HG03432 (cell line): ENCODE results near the gene CFAP74.

Source experiments
- ATAC-seq: cut with Tn5 transposase; IDR thresholded peaks from one replicate; pipeline ENCODE4 v1.9.1; 2021; ENCODE audit warnings: mild to moderate bottlenecking, moderate library complexity; ENCODE audit not compliant: unreplicated experiment

Gene CFAP74

DNA sequence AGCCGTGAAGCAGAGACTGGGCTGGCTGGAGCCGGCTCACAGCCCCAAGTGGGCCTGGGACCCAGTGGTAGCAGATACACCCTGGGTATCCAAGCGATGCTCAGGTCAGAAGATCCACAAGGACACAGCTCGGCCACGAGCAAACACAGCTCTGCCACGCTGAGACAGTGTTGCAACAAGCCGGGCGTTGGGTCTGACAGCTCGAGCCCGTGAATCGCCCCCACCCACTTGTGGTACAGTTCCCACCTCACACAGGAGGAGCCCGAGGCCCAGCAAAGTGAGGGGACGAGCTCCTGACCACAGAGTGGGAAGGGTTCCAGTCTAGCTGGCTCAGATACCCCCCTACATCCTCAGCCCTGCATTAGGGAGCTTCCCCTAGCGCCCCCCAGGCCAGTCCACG is 37.7 kb upstream of the CFAP74 start:
- ATAC-seq: no peak

DNA sequence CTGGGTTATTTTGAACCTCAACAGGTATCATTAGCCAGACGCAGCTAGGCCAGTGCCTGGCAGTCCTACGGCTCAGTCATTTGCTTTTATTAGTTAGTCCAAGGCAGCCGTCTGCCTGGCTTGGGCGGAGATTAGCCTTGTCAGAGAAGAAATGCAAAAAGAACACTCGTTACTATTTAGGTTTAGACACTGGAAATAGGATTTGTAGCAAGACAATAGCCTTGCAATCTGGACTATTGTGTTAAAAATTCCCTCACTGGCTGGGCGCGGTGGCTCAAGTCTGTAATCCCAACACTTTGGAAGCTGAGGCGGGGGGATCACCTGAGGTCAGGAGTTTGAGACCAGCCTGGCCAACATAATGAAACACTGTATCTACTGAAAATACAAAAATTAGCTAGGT is 35.7 kb upstream of the CFAP74 start:
- no peak for ATAC-seq

DNA sequence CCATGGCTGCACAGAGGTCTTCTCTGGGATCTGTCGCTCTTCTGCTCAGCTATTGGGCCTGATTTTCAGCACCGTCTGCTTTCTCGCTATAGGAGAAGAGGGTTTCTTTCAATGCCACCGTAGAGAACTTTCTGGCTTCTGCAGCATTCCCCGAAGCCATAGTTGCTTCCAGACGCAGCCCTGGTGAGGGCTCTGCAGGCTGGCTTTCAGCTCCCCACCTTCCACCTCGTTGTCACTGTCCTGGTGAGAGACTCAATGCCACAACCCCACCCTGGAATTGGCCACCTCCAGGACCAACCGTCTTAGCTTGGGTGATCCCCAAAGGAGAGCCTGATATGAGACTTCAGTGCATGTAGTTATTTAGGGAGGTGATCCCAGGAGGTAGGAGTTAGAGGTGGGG is 34.6 kb upstream of the CFAP74 start:
- ATAC-seq: no peak

DNA sequence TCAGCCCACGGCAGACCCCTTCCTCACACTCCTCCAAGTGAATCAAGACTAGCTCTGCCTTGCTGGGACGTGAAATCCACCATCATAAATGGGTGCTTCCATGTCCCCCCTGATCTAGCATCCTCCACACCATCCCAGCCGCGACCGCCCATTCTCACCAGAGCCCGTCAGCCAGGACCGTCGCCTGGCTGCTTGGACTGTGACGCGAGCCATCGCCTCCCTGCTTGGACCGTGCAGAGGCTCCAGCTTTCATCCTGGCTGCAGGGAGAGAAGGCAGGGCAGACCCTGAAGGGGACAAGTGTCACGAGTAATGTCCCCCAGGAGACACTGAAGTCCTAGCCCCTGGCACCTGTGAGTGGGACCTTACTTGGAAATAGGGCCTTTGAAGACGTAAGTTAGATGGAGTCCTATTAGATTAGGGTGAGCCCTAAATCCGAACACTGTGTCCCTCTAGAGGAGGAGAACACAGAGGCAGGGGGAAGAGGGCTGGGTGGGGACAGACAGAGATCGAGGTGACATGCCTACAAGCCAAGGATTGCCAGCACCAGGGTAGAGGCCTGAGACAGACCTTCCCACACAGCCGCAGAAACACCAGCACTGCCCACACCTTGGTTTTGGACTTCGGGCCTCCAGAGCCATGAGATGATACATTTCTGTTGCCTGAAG is 33.9 kb upstream of the CFAP74 start:
- no peak for ATAC-seq

DNA sequence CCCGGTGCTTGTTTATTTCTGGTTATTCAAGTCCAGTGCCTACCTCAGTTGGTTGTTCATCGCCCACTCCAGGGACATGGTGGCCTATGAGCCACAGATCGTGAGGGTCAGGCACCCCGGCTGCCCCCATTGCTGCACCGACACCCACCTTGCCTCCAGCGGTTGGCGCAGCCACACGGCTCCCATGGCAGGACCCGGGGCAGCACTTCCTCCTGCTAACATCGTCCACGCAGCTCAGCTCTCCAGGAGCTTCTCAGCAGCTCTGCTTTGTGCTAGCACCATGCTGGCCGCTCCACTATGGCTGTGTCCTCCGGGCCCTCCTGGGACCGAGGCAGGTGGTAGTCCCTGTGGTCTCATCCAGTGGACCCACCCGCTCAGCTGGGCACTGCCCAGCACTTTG is 32.7 kb upstream of the CFAP74 start:
- no peak for ATAC-seq

DNA sequence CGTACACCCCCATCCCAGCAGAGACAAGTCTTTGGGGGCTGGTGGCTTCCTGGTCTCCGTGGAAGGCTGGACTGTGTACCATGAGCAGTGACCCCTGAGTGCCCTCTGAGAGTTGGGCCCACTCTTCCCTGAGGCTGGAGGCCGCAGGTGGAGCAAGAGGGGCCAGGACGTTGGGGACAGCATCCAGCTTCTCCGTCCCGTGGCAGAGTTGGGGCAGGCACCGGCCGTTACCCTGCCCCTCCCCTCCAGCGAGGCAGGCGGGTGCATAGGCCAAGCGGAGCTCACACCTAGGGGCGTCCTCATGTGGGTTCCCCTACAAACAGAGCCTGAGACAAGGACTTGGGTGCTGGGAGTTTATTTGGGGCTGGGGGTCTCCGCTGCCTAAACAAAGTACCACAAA is 29.6 kb upstream of the CFAP74 start:
- no peak for ATAC-seq

DNA sequence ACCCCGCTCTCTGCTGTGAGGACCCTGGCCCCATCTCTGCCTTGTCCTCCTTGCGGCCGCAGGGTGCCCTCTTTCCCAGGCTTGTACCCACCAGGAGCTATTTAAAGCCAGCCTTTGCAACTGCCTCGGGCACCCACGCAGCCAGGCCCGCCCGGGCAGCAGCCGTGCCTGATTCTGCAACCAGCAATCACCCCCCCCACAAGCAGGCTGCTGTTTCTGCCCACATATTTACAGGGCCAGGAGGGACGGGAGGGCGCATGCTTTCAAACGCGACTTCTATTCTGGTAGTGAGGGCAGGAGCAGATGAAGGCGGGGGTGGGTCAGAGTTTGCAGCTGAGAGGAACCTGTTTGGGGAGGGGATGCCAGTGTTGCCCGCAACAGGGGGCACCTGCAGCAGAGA is 29.2 kb upstream of the CFAP74 start:
- no peak for ATAC-seq

DNA sequence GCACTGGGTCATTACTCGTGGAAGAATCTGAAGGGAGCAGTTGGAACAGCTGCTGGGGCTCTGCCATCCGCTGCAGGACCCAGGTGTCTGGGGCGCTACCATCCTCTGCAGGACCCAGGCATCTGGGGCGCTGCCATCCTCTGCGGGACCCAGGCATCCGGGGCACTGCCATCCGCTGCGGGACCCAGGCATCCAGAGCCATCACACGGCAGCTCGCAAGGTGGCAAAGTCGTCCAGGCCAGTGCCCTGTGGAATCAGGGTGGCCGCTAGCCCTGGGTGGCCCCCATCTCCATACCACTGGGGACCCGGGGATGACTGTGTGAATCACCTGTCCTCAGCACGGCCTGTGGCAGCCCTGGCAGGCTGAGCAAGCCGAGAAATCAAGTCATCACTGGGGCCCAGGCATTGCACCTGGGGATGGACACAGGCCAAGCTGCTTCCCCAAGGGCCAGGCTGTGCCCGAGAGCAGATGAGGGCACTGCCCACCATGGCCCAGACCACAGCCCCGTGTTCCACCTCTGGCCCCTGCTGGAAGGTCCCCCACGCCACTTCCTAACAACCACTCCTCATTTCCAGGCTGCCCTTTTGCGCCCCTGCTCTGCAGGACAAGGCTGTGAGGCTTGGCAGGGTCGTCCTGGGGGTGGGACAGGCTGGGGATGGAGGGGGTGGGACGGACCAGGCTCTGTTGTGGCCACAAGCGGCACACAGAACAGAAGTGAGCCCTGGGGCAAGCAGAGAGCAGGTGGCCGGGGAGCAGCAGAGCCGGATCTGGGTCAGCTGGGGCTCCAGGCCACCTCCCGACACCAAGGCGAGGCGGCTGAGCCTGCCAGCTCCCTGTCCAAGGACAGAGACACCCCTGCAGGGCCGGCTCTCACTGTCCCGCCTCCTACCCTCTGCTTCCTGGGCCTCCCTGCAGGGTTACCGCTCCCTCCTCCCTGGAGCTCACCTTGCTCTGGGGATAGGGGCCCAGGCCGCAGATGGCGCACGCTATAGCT is 28.3 kb upstream of the CFAP74 start:
- ATAC-seq: no peak

DNA sequence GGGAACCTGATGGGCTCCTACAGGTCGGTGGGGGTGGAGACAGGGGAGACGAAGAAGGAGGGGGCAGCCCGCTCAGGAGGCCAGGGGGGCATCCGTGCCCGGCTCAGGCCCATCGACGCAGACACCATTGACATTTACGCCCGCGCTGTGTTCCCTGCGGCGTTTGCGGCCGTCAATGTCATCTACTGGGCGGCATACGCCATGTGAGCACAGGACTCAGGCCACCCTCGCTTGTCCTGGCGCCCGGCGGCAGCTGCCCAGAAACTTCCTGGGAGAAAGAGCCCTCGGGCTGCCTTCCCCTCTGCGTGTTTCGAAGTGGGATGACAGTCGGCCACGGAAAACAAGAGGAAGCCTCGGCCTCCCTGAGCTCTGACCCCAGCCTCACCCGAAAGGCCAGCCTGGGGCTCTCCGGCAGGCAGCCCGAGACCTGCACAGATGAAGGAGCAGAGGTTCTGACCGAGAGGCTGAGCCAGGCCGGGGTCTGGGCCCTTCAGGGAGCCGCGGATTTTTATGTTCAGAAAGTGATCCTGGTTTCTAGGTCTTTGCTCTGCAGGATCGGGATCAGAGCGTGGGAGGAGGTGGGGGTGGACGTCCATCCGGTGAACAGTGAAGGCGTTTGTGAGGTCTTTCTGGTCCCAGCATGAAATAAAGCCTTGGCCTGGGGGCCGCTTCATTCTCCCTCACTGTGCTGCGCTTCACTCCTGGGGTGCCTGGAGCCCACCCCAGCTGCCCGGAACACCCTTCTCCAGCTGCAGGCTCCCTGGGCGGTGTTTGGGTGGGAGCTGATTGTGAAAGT is 26.7 kb upstream of the CFAP74 start:
- ATAC-seq: no peak

DNA sequence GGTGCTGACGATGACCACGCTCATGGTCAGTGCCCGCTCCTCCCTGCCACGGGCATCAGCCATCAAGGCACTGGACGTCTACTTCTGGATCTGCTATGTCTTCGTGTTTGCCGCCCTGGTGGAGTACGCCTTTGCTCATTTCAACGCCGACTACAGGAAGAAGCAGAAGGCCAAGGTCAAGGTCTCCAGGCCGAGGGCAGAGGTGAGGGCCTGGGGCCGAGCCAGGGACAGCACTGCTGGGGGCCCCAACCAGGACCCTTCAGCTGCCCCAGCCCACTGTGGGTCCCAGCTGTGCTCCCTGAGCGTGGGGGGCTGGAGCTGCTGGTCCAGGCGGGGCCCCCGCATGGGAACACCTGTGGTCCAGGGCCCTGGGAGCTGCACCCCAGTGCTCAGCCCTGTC is 26.0 kb upstream of the CFAP74 start:
- no peak for ATAC-seq

DNA sequence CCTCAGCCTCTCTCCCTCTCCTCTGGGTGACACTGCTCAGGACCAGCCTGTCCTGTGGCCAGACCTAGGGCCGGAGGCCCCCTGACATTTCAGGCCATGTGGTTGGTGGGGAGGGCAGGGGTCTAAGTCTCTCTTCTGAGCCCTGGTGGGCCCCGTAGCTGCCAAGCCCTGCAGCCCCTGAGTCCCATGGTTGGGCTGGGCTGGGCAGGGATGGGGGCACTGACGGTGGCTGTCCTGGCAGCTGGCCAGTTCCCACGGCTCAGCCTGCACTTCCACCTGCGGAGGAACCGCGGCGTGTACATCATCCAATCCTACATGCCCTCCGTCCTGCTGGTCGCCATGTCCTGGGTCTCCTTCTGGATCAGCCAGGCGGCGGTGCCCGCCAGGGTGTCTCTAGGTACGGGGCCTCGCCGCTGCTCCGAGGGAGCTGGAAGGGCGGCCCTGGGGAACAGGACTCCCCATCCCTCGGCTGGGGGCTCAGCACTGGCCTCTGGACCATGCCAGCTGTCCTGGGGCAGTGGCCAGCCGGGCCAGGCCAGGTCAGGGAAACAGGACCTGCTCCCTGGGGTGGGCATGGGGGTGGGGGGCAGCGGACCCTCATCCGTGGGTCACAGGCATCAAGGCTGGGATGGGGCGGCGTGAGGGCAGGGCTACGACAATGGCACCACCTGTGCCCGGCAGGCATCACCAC is 25.4 kb upstream of the CFAP74 start:
- ATAC-seq: no peak

DNA sequence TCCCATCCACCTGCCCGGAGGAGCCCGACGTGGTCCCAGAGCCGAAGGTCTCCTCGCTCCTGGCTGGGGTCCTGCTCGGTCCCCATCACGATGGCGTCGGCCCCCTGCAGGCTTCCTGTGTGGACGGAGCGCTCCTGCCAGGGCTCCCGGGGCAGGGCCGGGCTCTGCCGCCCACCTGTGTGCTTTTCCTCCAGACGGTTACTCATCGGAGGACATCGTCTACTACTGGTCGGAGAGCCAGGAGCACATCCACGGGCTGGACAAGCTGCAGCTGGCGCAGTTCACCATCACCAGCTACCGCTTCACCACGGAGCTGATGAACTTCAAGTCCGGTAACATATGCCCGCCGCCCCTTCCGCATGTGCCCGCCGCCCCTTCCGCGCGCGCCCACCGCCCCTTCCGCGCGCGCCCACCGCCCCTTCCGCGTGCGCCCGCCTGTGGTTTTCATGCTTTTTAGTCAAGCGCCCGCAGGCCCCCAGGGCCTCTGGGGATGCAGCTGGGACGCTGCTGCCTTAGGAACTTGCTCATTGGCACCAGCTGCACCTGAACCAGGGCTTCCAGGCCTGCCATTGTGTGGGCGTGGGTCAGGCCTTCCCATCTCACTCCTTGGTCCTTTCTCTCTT is 24.5 kb upstream of the CFAP74 start:
- ATAC-seq: no peak

DNA sequence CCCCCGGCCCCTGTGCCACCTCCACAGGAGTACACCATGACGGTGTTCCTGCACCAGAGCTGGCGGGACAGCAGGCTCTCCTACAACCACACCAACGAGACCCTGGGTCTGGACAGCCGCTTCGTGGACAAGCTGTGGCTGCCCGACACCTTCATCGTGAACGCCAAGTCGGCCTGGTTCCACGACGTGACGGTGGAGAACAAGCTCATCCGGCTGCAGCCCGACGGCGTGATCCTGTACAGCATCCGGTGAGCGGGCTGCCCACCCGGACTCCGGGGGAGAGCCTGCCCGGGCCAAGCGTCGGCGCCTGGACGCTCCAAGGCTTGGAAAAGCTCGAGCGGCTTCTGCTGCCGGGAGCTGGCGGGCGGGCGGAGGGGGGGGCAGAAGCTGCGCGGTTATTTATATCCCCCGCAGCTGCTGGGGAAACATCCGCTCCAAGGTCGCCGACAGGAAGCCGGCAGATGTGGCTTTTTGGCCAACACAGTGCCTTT is 21.9 kb upstream of the CFAP74 start:
- ATAC-seq: no peak

DNA sequence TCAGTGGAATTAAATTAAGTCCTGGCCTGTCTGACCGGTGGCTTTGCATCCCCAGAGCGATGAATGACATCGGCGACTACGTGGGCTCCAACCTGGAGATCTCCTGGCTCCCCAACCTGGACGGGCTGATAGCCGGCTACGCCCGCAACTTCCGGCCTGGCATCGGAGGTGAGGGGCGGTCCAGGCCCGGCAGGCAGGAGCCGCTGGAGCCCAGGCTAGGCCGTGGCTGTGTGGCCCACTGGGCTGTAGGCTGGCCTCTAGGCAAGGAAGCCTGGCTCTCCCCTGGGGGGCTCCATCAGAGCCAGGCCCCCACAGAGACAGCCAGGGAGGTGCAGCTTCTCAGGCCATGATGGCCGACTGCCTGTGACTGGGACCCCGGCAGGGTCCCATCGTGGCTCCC is 21.3 kb upstream of the CFAP74 start:
- ATAC-seq: no peak

DNA sequence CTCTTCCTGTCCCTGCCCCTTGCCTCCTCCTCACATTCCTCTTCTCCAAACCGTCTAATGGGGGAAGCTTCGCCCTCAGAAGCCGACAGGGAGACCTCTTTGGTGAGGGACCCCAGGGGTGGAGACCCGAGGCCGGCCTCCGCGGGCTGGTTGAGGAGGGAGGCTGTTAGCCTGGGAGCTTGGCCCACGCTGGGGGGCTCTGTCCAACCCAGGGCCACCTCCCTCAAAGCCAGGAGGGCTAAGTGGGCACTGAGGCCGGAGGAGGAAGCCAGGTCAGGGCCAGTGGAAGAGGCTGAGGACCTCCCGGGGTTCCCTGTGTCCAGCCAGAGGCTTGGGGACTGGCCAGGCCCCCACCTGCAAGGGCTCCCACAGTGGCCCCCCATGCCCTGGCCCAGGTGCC is 20.9 kb upstream of the CFAP74 start:
- ATAC-seq: no peak

DNA sequence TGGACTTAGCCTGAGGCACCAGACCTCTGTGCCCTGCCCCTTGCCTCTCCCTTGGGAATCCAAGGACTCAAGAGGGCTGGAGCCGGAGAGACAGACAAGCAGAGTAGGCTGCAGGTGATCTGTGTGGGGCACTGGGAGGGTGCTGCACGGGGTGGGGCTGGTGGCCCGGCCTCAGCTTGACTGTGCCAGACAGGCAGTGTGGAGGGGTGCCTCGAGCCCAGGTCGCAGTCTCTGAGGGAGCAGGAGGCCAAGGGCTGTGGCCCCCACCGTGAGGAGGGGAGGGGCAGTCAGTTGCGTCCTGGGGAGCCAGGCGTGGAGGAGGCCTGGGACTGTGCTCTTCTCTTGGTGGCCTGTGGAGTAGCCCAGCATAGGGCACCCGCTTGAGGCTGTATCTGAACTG is 19.6 kb upstream of the CFAP74 start:
- no peak for ATAC-seq

DNA sequence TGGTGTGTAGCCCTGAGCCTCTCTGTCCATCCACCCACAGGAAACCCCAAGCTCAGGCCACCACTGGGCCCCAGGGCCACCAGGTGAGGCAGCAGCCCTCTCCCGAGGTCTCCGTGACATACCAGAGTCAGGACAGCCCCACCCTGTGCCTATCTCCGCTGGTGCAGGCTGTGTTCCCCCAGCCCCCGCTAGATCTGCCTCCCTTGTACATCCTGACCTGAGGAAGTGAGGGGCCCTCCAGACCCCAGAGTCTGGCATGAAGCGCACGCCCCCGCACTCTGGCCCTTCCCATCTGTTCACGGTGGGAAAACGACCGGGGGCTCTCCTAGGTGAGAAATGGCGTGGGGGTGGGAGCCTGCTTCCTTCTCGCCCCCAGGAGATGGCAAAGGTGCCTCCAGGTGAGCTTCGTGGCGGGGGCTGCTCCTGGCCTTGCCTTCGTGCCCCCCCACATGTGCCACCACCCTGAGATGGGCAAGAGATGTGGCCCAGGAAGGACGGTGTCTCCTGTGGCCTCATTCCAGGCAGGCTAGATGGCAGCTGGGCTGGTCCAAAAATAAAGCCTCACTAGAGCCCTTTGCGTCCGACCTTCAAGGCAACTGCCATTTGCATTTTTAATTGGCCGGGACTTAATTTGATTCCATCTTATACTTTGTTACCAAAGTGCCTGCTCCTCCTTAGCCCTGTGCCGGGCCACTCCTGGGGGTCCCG is 18.6 kb upstream of the CFAP74 start:
- ATAC-seq: no peak

DNA sequence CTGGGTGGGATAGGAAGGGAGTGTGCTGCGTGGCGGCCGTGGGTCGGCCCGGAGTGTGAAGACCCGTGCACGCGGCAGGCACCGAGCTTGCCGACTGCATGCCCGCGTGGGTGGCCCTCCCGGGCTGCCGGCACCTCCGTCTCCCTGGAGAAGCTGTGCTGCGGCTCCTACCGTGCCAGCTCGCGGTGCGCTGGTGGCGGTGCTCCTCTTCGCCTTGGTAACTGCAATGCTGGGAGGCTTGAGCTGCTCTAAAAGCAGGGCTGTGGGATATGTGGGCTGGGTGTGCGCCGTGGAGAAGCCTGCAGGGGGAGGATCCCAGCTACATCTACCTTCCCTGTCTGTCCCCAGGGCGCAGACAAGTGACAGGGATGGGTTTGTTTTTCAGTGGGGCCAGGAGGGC is 18.0 kb upstream of the CFAP74 start:
- no peak for ATAC-seq

DNA sequence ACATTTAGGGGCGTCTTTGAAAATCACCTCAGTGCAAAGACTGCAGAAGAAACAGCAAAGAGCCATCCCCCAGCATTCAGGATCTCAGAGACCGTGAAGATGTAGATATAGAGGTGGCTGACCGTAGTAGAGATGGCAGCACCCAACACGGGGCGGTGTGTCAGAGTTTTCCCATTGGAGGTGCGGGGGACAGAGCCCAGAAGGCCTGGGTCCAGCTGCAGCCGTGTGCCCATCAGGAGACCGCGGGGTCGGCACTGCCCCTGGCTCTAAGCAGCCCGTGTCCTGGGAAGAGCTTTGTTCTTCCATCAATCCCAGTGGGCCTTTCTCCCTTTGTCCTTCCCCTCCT is 16.7 kb upstream of the CFAP74 start:
- no peak for ATAC-seq
